ENCODE data around the gene TMEM131L.

Gene TMEM131L

DNA sequence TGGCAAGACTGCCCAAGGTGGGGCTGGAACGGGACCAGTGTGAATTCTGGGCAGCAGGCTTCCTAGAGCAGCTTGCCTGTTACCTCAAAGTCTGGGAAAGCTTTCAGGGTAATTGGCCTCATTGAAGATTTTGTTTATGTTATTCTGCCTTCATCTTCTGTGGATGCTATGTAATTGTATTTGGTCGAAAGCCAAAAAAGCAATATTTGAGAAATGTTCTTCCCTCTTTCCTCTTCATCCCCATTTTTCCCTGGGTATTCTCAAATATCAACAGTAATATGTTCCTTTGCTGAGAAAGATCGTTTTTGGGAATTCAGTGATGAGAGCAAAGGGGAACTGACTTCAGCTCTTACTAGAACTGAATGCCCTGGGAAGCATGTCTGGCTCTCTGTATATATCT is 12.9 kb downstream of the TMEM131L start:
- DNase-seq (ENCODE audit: low spot score), result no peak

DNA sequence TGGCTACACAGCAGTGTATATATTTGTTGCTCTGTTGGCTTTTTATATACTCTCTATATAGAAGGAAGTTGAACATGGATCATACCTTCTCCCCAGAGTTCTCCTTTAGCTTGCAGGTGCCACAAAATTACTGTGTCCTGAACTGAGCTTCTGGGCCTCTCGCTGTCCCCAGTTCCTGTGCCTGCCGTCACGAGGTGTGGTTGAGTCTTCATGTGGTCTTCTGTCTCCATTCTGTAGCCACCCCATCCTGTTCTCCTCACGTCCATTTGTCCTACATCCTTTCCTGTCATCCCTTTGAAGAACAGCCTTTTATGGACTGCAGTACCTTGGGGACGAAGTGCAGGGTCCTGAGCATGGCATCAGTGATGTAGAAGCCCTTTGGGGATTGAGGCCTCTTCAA is 14.5 kb downstream of the TMEM131L start:
- no peak for DNase-seq (ENCODE audit: low spot score)

DNA sequence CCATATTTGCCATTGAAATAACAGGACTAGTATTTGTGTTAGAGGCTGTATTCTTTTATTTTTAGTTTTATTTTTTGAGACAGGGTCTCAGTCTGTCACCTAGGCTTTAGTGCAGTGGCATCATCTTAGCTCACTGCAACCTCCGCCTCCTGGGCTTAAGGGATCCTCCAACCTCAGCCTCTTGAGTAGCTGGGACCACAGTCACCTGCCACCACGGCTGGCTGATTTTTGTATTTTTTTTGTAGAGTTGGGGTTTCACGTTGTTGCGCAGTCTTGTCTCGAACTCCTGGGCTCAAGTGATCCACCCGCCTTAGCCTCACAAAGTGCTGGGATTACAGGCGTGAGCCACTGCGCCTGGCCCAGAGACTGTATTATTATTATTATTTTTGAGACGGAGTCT is 15.3 kb downstream of the TMEM131L start:
- no peak for DNase-seq (ENCODE audit: low spot score)

DNA sequence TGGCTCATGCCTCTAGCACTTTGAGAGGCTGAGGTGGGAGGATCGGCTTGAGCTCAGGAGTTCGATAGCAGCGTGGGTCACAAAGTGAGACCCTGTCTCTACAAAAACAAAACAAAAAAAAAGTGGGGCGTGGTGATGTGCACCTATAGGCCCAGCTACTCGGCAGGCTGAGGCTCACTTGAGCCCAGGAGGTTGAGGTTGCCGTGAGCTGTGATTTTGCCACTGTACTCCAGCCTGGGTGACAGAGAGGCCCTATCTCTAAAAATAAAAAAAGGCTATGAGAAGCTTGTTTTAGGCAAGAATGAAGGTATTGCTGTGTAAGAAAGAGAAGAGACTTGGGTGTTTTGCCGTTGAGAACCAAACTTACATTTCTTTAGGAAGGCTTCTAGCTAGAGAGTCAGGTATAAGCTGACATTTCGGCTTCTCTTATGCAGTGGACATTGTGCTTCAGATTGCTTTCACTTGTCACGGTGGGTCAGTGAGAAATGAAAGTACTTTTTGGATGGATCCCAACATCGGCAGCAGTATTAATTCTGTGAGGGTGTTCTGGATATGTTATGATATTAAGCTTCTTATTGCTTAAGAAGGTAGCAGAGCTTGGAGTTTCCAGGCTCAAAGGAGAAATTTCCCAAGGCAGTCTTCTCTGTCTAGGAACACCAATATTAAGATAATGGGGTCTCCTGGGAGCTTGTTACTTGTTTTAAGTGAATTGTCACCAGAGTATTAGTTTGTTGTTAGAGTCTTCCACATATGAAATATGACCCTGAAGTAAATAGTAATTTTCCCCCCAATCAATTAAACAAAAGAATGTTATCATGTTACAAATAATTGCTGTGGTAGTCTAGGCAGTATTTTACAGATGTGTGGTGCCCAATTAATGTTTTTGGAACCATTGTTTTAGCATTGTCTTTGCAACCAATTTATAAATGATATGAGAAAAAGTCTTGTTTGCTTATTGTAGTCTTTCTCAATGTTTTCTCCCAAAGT is 17.6 kb downstream of the TMEM131L start:
- no peak for DNase-seq (ENCODE audit: low spot score)

DNA sequence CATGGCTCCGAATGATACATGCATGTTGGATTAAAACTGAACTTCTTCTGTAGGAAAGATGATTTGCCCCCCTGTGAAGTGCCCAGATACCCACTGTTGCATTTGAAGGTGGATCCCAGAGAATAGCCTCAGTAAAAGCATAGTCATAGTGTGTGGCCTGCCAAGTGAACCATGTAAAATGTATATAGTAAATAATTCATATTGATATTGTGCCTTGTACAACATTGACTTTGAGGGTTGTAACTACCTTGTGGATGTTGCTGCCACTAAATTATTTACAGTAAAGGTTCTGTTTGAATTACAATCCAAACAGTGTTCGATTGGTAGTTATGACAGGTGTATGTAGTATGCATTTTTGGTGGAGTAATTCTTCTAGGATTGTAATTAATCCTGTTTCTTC is 19.2 kb downstream of the TMEM131L start:
- no peak for DNase-seq (ENCODE audit: low spot score)

DNA sequence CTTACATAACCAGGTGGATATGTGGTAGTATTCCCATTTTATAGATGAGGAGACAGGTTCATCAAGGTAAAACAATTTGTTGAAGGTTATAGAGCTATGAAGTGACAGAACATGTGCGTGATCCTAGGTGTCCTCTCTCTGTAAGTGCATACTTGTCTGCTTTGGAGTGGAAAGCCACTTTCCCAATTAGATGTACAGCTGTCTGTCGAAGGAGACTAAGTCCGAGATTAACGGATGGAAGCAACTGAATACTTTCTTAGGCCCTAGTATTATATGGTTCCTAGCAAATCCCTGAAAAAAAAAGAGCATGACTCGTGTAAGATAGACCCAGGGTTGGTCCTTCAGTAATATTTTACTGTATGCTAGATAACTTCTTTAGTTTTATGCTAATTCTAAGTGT is 19.7 kb downstream of the TMEM131L start:
- no peak for DNase-seq (ENCODE audit: low spot score)

DNA sequence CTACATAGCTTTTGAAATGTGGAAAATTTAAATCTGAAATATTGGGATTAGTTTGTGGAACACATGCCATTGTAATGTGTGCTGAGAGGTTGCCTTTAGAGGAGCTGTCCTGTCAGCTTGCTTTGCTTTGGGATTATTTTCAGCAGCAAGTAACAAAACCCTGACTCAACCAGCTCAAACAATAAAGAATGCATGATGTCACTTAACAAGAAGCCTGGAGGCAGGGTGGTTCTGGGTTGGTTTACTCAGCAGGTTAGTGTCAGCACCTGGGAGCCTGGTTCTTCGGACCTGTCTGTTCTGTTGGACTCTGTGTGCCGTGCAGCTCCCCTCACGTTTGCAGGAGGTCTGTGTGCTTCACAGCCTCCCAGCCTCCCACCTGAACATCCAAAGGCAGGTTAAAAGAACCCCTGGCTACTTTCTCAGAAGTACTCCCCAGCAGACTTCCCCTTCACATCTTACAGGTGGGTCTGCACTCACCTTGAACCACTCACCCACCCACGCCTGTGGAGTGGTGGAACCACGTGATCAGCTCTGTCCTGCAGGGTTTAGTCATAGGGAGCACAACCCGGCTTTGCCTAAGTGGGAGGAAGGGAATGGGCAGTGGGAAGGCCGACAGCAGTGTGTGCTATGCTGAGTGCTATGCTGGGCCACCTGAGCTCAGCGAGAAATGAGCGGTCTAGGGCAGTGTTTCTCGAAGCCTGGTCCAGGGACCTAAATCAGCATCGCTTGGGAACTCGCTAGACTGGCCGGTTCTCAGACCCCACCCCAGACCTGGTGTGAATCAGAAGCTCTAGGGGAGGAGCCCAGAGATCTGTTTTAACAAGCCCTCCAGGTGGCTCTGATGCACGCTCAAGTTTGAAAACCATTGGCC is 20.4 kb downstream of the TMEM131L start:
- DNase-seq (ENCODE audit: low spot score), result peak; percentile 60

DNA sequence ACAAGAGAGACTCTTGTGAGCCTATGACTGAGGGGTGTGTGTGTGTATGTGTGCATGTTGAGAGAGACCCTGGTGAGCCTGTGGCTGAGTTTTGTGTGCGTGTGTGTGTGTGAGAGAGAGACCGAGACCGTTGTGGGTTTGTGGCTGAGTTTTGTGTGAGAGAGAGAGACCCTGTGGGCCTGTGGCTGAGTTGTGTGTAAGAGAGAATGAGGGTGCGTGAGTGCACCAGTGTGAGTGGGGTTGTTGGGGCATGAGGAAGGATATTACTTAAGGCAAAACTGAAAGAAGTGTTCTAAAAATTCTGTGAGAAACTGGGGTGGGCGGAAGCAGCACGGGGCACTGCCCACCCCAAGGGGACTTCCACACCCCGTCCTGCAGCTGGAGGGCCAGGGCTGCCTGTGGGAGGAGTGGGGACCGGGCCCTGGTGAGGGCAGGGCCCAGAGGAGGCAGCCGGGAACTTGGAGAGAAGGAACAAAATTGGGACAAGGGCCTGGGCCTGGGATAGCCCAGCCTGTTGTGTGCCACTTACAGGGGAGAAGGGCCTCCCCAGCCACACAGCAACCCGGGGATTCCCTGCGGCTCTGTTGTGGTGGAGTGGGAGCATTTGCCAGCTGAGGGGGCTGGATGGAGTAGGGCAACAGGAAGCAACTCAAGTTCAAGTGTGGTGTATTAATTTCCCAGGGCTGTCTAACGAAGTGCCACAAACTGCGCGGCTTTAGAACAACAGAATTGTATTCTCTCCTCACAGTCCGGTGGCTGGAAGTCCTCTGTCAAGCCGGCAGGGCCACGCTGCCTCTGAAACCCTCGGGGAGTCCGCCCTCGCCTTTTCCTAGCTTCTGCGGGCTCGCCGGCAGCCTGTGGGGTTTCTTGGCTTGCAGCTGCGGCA is 22.1 kb downstream of the TMEM131L start:
- no peak for DNase-seq (ENCODE audit: low spot score)

DNA sequence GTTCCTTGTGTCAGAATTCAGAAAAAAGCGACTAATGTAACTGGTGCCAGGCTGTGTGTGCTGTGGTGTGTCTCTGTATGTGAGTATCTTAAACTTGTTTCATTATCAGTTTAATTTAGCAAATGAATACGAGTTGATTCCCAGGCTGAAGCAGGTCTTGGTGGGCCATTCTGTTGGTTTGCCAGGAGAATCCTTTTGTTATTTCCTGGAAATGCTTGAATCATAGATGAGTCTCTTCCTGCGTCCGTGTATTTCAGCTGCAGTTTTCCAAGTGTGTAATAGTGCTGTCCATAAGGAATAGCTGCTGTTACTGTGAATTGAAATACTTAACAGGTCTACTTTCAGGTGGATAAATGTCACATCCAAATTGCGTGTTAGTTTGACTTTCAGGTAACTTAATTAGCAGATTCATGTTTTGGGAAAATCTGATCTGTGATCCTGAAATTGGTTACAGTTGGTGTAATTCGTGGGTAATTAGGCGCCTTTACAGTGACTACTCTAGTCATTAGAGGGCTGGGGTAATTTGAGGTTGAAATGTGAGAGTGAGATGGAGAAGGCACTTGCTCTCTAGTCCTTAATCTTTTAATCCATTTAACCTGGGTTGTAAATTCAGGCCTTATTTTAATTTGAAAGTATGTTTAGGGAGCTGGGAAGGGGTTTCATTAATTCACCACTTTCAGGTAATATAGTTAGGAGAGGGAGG is 23.8 kb downstream of the TMEM131L start:
- no peak for DNase-seq (ENCODE audit: low spot score)

DNA sequence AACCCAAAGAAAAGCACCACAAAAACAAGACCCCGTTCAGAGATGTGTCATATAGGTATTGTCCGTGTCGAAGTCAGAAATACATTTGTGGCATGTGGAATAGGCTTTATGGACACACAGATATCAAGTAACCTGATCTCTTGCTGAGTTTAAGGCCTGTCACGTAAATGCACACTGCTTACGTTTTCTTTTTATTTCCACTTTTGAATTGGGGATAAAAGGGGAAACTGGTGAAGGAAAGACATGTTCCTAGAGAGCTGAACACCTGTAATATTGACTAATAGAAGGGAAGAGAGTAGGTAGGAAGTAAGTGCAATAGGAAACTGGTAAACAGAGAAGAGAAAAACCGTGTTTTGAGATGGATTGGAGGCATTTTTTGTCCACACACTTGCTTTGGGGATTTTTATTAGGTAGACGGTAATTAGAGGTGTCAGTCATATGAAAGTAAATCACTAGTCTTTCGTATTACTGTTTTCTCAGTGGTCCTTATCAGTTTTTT is 24.9 kb downstream of the TMEM131L start:
- no peak for DNase-seq (ENCODE audit: low spot score)

DNA sequence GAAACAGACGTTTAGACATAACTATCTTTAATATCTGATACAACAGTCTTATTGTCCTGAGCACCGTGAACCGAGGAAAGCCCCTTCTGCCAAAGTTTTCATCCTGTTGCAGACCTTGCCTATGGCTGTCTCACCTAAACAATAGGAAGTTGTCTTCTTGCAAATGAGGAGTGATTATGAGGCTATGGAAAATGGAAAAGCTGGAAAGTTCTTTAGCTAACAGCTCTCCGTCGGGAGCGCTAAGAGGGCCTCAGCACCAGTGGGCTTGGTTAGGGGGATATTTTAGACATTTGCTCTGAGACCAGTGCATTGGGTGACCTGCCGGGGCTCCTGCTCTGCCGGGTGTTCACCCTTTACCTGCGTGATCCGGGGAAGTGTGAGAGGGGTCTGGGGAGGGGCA is 28.4 kb downstream of the TMEM131L start:
- no peak for DNase-seq (ENCODE audit: low spot score)

DNA sequence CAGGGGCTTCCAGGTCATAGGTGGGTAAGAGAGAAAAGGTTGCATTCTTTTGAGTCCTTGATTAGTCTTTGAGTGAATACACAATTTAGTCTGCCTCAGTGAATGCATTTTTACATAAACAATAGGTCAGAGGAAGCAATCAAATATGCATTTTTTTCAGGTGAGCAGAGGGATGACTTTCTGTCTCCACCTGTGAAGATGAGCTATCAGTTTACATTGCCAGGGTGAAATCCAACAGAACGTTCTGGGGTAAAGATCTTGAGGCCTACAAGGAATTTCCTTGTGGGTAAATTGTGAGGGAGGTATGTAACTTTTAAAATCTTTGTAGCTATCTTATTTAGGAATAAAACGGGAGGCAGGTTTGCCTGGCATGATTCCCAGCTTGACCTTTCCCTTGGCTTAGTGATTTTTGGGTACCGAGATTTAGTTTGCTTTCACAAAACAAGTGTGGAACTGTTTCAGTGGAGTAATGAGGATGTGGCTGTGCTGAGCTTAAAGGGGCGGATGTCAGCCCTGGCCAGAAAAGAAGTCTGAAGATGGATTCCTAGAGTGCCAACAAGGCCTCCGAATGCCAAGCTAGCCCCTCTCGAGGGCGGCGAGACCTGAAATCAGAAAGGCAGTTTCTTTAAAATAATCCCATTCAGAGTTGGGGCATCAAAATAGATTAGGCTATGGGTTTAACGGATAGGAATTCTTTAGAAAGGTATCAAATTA is 29.5 kb downstream of the TMEM131L start:
- DNase-seq (ENCODE audit: low spot score), result no peak

DNA sequence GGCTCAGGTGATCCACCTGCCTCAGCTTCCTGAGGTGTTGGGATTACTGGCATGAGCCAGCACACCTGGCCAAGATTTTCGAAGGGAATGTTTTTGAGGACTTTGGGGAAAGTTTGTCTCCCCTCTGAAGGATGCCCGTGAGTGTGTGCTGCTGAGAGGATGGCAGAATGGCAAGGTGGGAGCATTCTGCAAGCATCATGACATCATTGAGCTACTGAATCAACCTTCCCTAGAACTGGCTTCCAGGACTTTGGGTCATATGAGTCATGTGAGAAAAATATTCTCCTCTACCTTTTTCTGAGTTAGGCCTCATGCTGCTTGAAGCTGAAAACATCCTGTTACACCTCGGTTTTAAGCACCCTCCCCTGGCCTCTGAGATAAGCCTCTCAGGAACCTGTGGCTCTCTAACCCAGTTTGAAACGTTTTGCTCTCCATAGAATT is 31.0 kb downstream of the TMEM131L start:
- no peak for DNase-seq (ENCODE audit: low spot score)

DNA sequence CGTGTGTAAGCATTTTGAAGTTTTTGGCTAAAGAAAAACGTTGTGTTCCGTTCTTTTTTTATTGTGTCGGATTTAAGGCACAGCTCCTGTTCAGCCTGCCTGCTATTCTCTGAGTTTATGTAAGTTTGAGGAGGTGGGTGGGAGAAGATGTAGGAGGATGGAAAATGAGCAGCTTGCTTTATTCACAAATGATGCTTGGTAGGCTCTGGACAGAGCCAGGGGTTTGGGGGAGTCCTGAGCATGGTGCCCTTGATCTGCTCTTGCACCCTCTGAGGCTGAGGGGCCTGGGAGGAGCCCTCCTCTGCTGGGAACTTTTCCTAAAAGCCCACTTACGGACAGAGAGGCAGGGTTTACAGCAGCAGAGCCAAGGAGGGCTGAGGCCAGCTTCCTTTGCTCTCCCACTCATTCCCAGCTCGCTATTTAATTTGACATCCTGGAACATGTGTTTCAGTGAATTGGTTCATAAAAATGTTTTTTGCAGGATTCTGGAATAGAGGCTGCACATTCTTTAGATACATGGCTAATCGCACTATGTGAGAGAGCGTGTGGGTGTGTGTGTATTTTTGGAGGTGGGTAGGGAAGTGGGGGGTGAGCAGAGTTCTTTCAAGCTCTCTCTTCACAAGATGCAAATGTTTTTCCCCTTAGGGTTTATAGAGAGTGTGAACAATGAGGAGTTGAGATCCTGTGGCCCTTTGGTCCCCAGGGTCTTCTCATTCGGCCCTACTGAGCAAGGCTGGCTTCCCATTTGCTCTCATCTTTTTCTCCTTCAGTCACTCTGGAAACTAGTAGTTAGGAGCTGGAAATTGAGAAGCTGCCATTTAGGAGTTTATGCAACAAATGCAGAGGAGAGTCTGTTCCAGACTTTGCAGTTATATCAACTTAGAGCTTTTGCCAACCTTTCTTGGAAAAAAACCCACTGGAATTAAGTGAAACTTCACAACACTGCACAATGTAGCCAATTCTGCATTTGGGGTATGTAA is 32.1 kb downstream of the TMEM131L start:
- no peak for DNase-seq (ENCODE audit: low spot score)

DNA sequence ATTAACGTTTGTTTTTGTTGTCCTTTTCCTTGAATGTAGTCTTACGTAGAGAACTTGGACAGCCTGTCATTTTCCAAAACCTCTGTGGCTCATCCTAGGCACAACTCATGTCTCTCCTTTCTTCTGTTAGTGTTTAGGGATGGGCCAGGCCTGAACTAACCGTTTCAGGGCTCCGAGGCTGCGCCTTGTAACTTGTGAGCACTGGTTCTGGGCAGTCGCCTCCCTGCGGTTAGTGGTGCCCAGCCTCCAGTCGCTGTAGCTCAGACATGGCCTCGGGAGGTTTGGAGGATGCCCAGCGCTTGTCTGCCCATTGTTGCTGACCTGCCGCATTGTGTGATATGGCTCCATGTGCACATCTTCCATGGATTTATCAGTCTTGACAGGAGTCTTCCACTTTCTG is 32.8 kb downstream of the TMEM131L start:
- no peak for DNase-seq (ENCODE audit: low spot score)

DNA sequence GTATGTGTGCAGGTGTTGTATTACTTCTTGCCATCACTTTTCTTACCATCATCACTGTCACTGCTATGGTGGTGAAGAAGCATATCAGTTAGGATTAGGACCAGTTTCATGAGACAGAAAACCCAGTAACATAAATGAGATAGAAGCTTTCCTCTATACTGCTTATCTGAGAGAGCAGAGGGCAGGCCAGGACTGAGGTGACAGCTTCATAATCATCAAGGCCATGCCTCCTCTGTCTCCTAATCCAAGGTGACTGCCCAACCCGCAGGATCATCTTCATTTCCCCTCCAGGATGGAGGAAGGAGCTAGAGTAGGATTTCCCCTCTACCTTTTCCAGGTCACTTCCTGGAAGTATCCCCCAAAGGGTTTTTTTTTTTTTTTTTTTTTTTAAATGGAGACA is 35.4 kb downstream of the TMEM131L start:
- no peak for DNase-seq (ENCODE audit: low spot score)

DNA sequence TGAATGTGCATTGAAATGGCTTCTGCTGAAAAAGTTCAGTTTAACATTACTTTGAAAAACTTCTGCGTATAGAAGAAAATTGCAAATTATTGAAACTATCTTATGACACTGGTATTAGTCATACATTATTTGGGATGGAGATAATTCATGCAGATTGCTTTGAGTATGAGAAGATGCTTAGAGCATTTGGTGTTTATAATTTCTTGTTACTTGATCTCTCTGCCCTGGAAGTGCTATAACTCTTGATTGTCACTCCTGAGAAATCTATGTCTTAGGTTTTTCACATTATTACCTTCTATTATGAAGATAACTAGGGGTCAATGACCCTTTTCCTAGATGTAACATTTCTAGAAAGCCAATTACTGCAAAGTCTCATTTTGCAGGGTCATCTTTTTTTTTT is 36.4 kb downstream of the TMEM131L start:
- no peak for DNase-seq (ENCODE audit: low spot score)

DNA sequence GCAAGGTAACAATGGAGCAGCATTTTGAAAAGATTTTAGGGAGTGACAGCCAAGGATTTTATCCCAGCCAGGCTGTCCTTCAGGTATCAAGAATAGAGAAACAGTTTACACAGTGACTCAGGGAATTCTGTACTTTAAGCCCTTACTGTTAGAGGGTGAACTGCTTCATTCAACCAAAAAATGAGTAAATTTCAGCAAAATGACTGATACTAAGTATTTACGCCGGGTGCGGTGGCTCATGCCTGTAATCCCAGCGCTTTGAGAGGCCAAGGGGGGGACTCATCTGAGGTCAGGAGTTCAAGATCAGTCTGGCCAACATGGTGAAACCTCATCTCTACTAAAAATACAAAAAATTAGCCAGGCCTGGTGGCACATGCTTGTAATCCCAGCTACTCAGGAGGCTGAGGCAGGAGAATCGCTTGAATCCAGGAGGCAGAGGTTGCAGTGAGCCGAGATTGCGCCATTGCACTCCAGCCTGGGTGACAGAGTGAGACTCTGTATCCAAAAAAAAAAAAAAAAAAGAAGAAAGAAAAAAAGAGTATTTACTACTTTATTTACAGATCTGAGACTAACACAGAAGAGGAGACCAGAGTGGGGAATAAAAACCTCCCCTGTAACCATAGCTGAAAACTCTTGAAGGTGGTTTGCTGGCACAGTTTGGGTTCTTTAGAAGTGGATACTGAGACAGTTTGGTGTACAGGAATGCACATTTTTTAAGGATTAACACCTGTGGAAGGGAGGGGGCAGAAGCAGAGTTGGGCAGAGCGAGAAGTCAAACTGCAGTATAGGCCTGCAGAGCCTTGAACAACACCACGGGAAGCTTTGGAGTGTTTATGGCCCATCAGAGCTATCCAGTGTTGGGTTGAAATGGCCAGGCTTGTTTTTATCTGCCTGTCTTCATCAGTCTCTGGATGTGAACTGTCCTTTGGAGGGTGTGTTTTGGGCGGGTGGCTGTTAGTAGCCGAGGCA is 40.5 kb downstream of the TMEM131L start:
- DNase-seq (ENCODE audit: low spot score), result no peak
